ENCODE data around the gene B3GALNT1. TPM values are rescaled to one million over a fixed set of nuclear protein-coding genes. Genes with fewer than 3 reads are reported as not detected.

The B3GALNT1 gene
- total RNA-seq, 2 donors from 2014 or later: 47.6 to 57.9 TPM

- DNase-seq: no peak
- intact Hi-C loops (cut with DNase I): no loop called here
- no peak for ATAC-seq
These were observed 20.9 kb downstream of the B3GALNT1 start for GRCh38 chr3:161084277-161084676.

GRCh38 chr3:161083131-161083530 is 22.0 kb downstream of the B3GALNT1 start:
- ATAC-seq: peak in 1 of 2 donors; percentile 32
- DNase-seq: no peak
- intact Hi-C loops (cut with DNase I): no loop called here

GRCh38 chr3:161082063-161082462 is 23.1 kb downstream of the B3GALNT1 start:
- peak; percentile 53 to 65 for ATAC-seq
- peak; percentile 32 for DNase-seq
- intact Hi-C loops (cut with DNase I): no loop called here

GRCh38 chr3:161081633-161082032 is 23.5 kb downstream of the B3GALNT1 start:
- no peak for DNase-seq
- intact Hi-C loops (cut with DNase I): no loop called here

GRCh38 chr3:161073181-161073580 is 32.0 kb downstream of the B3GALNT1 start:
- DNase-seq (no peak), ATAC-seq (no peak)
- intact Hi-C loops (cut with DNase I): no loop called here

More at GRCh38 chr3:161081633-161082032, 23.5 kb downstream of the B3GALNT1 start:
- ATAC-seq: peak in 1 of 2 donors; percentile 39

- intact Hi-C loops (cut with DNase I): no loop called here
- no peak for ATAC-seq
- DNase-seq: no peak
These were observed 32.4 kb downstream of the B3GALNT1 start for GRCh38 chr3:161072751-161073150.

- no peak for DNase-seq
- intact Hi-C loops (cut with DNase I): no loop called here
- ATAC-seq: no peak
These were observed 32.9 kb downstream of the B3GALNT1 start for GRCh38 chr3:161072211-161072621.

GRCh38 chr3:161070980-161071663 is 34.0 kb downstream of the B3GALNT1 start:
- intact Hi-C loops (cut with DNase I): no loop called here
- DNase-seq: no peak
- ATAC-seq: no peak

GRCh38 chr3:161070252-161070930 is 34.8 kb downstream of the B3GALNT1 start:
- ATAC-seq: no peak
- intact Hi-C loops (cut with DNase I): no loop called here
- no peak for DNase-seq

GRCh38 chr3:161069511-161070251 is 35.5 kb downstream of the B3GALNT1 start:
- peak in 1 of 2 donors; percentile 84 for ATAC-seq
- DNase-seq: no peak
- intact Hi-C loops (cut with DNase I): no loop called here

GRCh38 chr3:161067335-161067734 is 37.8 kb downstream of the B3GALNT1 start:
- ATAC-seq: peak; percentile 23 to 31
- DNase-seq: no peak
- intact Hi-C loops (cut with DNase I): no loop called here

- intact Hi-C loops (cut with DNase I): no loop called here
- DNase-seq: no peak
- ATAC-seq: no peak
These were observed 38.2 kb downstream of the B3GALNT1 start for GRCh38 chr3:161066930-161067329.

GRCh38 chr3:161064413-161064812 is 40.7 kb downstream of the B3GALNT1 start:
- intact Hi-C loops (cut with DNase I): no loop called here
- ATAC-seq (no peak), DNase-seq (no peak)

- DNase-seq: no peak
- intact Hi-C loops (cut with DNase I): no loop called here
- no peak for ATAC-seq
These were observed 50.1 kb downstream of the B3GALNT1 start for GRCh38 chr3:161054860-161055604.

- ATAC-seq: no peak
- no peak for DNase-seq
- intact Hi-C loops (cut with DNase I): no loop called here
These were observed 53.3 kb downstream of the B3GALNT1 start for GRCh38 chr3:161051856-161052255.

GRCh38 chr3:161050935-161051334 is 54.2 kb downstream of the B3GALNT1 start:
- DNase-seq: no peak
- intact Hi-C loops (cut with DNase I): no loop called here
- ATAC-seq: no peak

GRCh38 chr3:161049683-161050248 is 55.4 kb downstream of the B3GALNT1 start:
- DNase-seq (no peak), ATAC-seq (no peak)
- intact Hi-C loops (cut with DNase I): no loop called here

GRCh38 chr3:161043336-161044035 is 61.7 kb downstream of the B3GALNT1 start:
- no peak for ATAC-seq
- intact Hi-C loops (cut with DNase I): no loop called here

More at GRCh38 chr3:161043336-161044035, 61.7 kb downstream of the B3GALNT1 start:
- no peak for DNase-seq

Measured in left cardiac atrium (tissue), 4 donors.